Progenitor cell of endocrine pancreas (in vitro differentiated cells): ENCODE results near the gene PLGRKT. TPM values are rescaled to one million over a fixed set of nuclear protein-coding genes. Genes with fewer than 3 reads are reported as not detected.
A peak's percentile ranks its signal among the peaks of the same experiment; 100 is the strongest.

Experiments used
- DNase-seq: peaks from one replicate; pipeline ENCODE4 v3.0.0; 2021; ENCODE audit warnings: low spot score; ENCODE audit not compliant: unreplicated experiment
- H3K27ac Mint-ChIP-seq: 2 replicates; pipeline ENCODE4 v1.8.0; 2021; ENCODE audit warnings: mild to moderate bottlenecking, moderate library complexity, mixed read lengths
- H3K27me3 Mint-ChIP-seq: 2 replicates; pipeline ENCODE4 v1.8.0; 2021; ENCODE audit warnings: mixed read lengths
- H3K36me3 Mint-ChIP-seq: 2 replicates; pipeline ENCODE4 v1.8.0; 2022; ENCODE audit warnings: mixed read lengths; ENCODE audit not compliant: insufficient read depth
- H3K4me1 Mint-ChIP-seq: 2 replicates; pipeline ENCODE4 v1.8.0; 2021; ENCODE audit warnings: low read depth, mixed read lengths
- H3K4me3 Mint-ChIP-seq: 2 replicates; pipeline ENCODE4 v1.8.0; 2021; ENCODE audit warnings: low read depth, mild to moderate bottlenecking, moderate library complexity, mixed read lengths
- H3K9me3 Mint-ChIP-seq: 2 replicates; pipeline ENCODE4 v1.8.0; 2021; ENCODE audit warnings: low read depth, mixed read lengths
- CTCF ChIP-seq: fragments of 200-600 bp; sonication (generic); IDR thresholded peaks from one replicate; pipeline ENCODE4 v1.5.0; 2021; ENCODE audit warnings: antibody characterized with exemption, mild to moderate bottlenecking; ENCODE audit not compliant: unreplicated experiment
- long read RNA-seq: library from polyadenylated mRNA; unstranded; transcript quantifications from one replicate; pipeline ENCODE4 v2.0.0, GENCODE V29; 2020
- total RNA-seq: library from RNA; stranded (reverse); gene quantifications from 2 replicates; pipeline ENCODE4 v1.2.1, GENCODE V29; 2021

Gene PLGRKT
- total RNA-seq: 16.8 and 18.9 TPM in 2 replicates
- long read RNA-seq, transcript PLGRKT-201 (6 exons, 932 nt): major isoform, 8 of 12 reads
- long read RNA-seq, partial matches to known transcripts: 1 of 12 reads
- long read RNA-seq, other reads (novel, unspliced or antisense): 3 of 12 reads

- H3K27ac Mint-ChIP-seq: peak within 1 kb of the TSS; percentile 95
- H3K27me3 Mint-ChIP-seq: no peaks in the 10 kb centered on the region
- peaks cover 10% of the 10 kb centered on the region for H3K4me1 Mint-ChIP-seq
- peak within 1 kb of the TSS; percentile 90 for H3K4me3 Mint-ChIP-seq
- peak; percentile 33 for TF ChIP-seq CTCF
- peak; percentile 78 for DNase-seq
- H3K36me3 Mint-ChIP-seq: peaks cover 20% of the 10 kb centered on the region
- H3K9me3 Mint-ChIP-seq: peaks cover 6% of the 10 kb centered on the region
Observed at GRCh38 chr9:5437254-5438216, at the start of gene PLGRKT. TSS of gene PLGRKT (minus strand) at chr9:5437925. CDS start at chr9:5431977, 5,948 bp downstream.

DNA sequence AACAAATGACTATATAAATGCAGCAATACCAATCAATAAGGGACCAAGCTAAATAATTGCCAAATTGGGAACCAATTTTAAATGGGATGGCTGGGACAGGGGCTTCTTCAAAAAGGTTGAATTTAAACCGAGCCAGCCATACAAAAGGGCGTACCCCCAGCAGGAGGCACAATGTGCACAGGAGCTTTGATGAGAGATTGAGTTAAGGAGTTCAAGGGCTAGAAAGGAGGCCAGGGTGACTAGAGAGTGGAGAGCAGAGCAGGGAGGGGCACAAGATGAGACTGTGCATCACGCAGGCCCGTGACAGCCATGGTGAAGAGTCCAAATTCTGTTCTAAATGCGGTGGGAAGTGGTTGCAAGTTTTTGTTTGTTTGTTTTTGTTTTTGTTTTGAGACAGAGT, 49.3 kb upstream of the PLGRKT start:
- DNase-seq: no peak
- no peaks in the 10 kb centered on the region for H3K36me3 Mint-ChIP-seq
- H3K9me3 Mint-ChIP-seq: peaks cover 6% of the 10 kb centered on the region
- no peak overlapping the region for H3K4me3 Mint-ChIP-seq
- H3K27ac Mint-ChIP-seq: no peak overlapping the region
- peaks cover 8% of the 10 kb centered on the region for H3K4me1 Mint-ChIP-seq
- no peak for TF ChIP-seq CTCF
- no peaks in the 10 kb centered on the region for H3K27me3 Mint-ChIP-seq

DNA sequence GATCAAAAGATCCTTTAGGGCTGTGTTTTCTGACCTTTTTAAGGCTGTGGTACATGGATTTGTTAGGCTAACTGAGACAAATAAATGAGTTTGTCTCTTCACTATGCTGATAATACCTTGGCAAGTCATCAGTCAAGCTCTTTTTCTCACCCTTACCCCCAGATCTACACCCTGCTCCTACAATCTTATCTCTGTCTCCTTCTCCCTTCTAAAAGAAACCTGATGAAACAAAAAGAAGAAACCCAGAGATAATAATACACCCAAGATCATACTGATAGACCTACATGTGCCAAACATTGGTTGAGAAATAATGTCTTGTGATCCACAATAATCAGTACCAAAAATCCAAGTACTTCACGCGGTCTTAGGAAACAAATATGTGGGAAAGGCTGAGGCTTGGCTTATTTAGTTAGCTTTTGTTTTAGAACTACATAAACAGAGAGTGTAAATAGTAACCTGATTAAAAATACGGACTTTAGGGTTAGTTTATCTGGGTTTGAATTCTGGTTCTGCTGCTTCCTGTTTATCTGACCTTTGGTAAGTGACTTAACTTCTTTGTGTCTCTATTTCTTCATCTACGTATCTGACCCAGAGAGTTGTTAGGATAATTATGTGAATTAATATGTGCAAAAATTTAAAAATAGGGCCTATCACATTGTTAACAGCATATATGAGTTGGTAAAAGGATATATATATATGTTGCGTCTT, 47.8 kb upstream of the PLGRKT start:
- no peak overlapping the region for H3K27ac Mint-ChIP-seq
- H3K27me3 Mint-ChIP-seq: no peaks in the 10 kb centered on the region
- H3K4me3 Mint-ChIP-seq: no peak overlapping the region
- peaks cover 6% of the 10 kb centered on the region for H3K9me3 Mint-ChIP-seq
- peaks cover 8% of the 10 kb centered on the region for H3K4me1 Mint-ChIP-seq
- no peaks in the 10 kb centered on the region for H3K36me3 Mint-ChIP-seq
- TF ChIP-seq CTCF: no peak
- no peak for DNase-seq

DNA sequence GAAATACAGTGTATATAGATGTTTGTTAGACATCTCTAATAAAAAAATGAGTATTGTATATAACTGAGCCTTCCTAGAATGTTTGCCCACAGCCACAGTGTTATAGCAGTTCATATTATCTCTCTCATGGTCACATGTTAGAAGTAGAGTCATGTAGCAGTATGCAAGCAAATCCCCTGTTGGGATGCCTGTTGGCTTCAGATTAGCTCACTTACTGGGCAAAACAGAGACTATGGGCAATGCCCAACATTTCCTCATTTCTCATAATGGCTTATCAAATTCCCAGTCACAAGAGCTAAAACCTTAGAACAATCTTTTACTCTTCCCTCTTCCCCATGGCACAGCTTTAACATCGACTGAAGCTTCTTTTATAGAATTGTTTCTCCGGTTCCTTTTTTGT, 45.6 kb upstream of the PLGRKT start:
- Mint-ChIP-seq H3K36me3 (no peaks in the 10 kb centered on the region), H3K4me1 (peaks cover 8% of the 10 kb centered on the region), H3K27ac (no peak overlapping the region), H3K4me3 (no peak overlapping the region), H3K27me3 (no peaks in the 10 kb centered on the region), H3K9me3 (peaks cover 9% of the 10 kb centered on the region)
- TF ChIP-seq CTCF: no peak
- no peak for DNase-seq

DNA sequence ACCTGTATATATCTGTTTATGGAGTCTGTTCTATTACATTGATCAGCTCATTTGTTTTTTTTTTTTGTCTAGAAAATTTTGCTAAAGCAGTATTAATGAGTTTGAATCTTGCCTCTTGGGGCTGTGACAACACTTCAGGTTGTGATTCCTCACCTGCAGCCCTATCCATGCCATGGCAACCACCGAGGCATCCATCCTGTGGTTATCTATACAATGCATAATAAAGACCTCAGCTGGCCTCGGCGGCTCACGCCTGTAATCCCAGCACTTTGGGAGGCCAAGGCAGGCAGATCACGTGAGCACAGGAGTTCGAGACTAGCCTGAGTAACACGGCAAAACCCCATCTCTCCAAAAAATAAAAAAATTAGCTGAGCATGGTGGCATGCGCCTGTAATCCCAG, 44.5 kb upstream of the PLGRKT start:
- Mint-ChIP-seq H3K27me3 (no peaks in the 10 kb centered on the region), H3K9me3 (peaks cover 13% of the 10 kb centered on the region), H3K4me1 (peaks cover 8% of the 10 kb centered on the region), H3K36me3 (no peaks in the 10 kb centered on the region), H3K27ac (no peak overlapping the region), H3K4me3 (no peak overlapping the region)
- DNase-seq: no peak
- TF ChIP-seq CTCF: no peak
